NOMO-1 treated with dmso at 0.1 percent for 144 hours (cell line): ENCODE data around the gene SHE.
A peak's percentile ranks its signal among the peaks of the same experiment; 100 is the strongest.
"Not testable (repeated sequence)": the region's sequence is repeated elsewhere in the genome, so short reads cannot be mapped to it uniquely, and the experiment has no call there.

ENCODE experiments used
- DNase-seq: peaks from one replicate; lab custom pipeline; 2025; ENCODE audit not compliant: unreplicated experiment; lab: John Stamatoyannopoulos, UW

The SHE gene

DNA sequence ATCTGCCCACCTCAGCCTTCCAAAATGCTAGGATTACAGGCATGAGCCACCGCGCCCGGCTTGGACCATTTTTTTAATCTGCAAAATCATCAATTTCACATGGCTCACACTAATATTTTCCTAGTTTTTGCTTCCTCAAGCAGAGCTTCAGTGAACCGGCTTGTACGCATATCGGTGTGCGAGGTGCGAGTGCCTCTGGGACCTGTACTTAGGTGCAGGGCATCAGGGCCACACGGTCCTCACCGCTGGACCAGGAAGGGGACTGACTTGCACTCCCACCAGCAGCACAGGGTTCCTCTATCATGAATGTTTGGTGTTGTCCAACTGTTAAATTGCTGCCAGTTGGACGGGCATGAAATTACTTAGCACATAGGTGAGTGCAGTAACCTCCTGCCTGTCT is 15.4 kb upstream of the SHE start:
- DNase-seq = no peak

DNA sequence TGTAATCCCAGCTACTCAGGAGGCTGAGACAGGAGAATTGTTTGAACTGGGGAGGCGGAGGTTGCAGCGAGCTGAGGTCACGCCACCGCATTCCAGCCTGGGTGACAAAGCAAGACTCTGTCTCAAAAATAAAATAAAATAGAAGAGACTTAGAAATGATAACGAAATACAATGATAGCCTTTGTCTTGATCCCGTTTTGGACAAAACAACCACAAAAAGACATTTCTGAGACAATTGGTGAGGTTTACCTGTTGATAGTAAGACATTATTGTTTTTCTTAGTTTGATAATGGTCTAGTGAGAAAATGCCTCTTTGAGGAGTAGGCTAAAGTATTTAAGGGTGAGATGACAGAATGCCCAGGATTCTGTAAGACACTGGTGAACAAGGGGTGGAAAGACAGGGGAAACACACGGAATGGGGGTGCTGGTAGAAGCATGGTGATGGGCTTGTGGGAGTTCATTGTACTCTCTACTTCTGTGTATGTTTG is 11.9 kb upstream of the SHE start:
- DNase-seq = no peak

DNA sequence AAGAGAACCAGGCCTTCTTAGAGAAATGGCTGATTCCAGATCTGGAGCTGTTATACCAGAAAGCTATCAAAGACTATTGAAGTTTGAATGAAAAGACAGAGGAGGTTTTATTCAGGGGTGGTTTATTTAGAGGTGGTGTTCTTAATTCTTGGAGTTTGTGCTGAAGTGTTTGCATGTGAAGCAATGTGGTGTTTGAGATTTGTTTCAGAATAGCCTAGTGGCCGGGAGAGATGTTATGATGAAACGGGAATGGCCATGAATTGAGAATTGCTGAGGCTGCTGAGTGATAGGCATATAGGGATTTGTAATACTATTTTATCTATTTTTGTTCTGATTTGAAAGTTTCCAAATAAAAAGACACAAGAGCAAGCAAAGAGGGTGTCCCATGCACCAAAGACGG is 10.5 kb upstream of the SHE start:
- no peak for DNase-seq

DNA sequence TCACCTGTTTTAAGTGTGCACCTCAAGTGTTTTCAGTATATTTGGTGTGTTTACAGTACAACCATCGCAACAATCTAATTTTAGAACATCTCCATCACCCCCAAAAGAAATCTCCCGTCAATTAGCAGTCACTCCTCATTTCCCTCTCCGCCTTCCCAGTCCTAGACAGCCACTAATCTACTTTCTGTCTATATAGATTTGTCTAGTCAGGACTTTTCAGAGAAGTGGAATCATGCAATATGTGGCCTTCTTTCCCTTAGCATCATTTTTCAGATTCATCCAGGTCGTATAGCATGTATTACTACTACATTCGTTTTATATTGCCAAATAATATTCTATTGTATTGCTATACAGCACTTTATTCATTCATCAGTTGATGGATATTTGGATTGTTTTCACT is 1.7 kb upstream of the SHE start:
- DNase-seq = no peak

DNA sequence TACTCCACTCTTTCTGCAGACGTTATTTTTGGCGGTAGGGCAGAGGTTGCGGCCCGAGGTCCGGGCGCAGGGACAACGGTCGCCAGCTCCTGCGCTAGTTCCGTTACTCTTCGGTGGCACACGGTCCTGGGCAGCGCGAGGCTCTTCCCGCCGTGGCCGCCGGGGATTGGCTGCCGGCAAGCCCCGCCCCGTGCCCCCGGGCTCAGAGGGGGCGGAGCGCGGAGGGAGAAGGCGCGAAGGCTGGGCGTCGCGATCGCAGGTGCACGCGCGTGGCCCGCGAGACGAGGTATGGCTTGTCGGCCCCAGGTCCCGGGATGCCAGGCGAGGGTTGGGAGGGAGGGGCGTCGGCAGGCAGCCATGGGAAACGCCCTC is 518 bp upstream of the SHE start:
- no peak for DNase-seq

DNA sequence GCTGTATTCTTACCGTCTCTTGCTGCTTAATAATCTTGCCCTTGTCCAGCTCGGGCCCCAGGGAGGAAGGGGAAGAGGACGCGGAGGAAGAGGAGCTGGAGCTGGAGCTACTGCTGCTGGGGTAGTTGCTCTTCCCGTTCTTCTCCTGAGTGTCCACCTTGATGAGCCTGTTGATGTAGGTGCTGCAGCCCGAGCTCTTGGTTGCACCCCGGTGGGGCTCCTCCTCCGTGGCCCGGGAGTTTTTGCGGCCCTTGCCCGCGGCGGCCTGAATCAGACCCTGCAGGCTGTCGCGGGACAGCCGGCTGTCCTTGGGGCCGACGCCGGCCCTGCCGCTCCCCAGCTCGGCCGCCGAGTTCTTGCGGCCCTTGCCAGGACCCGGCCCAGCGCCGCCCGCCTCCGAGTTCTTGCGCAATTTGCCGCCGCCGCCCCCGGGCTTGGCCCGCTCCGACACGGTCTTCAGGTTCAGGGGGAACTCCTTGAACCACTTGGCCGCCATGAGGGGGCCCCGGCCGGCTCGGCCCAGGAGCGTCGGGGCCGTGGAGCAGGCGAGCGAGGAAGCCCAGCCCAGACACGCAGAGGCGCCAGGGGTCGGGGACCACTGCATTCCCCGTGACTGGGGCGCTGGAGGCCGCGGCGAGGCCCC is 668 bp downstream of the SHE start:
- no peak for DNase-seq

DNA sequence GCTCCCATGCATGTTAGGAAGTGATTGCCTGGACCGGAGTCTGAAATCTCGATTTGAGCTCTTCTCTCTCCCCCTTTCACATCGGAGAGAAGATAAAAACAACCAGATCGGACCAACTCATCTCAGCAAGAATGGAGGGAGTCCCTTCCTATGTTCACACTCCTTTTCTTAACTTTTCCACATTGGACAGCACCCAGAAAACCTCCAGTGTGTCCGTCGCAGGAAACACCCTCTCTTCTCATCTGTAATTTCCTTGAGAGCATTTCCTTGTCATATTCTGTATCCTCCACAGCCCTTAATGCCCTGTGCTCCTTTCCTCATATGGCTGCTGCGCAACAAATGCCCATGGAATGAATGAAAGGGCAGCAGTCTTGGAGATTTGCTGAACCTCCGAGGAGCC is 1.7 kb downstream of the SHE start:
- no peak for DNase-seq

- no peak for DNase-seq
Measured at GRCh38 chr1:154499446-154499845, 2.8 kb downstream of the SHE start.

DNA sequence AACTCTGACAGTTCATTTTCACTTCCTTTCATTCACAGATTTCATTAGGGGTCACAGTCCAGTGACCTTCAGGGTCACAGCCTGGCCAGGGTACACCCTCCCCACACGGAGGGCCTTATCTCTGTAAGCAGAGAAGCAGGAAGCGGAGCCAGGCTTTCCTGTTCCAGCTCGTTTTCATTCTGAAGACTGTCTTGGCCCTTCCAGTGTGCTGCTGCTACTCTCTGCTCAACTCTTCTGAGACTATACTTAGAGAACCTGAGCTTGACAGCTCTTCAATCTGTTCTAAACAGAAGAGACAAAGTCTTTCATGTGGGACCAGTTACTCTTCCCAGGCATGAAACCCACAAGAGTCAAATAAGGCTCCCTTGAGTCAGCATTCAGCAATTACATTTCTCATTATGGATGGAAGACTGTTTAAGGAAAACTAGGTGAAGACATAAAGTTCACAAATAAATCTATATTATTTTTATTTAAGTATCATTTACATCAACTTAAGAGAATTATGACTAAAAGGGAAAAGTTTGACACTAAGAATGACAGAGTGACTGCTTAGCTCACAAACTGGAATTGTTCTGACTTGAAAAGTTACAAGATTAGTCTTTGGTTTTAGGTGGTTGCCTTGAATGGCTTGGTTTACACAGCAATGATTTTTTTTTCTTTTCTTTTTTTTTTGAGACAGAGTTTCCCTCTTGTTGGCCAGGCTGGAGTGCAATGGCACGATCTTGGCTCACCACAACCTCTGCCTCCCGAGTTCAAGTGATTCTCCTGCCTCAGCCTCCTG is 5.0 kb downstream of the SHE start:
- DNase-seq = no peak

- DNase-seq = no peak
Measured at GRCh38 chr1:154496383-154496782, 5.8 kb downstream of the SHE start.

- DNase-seq = no peak
Measured at GRCh38 chr1:154495496-154496273, 6.5 kb downstream of the SHE start.

DNA sequence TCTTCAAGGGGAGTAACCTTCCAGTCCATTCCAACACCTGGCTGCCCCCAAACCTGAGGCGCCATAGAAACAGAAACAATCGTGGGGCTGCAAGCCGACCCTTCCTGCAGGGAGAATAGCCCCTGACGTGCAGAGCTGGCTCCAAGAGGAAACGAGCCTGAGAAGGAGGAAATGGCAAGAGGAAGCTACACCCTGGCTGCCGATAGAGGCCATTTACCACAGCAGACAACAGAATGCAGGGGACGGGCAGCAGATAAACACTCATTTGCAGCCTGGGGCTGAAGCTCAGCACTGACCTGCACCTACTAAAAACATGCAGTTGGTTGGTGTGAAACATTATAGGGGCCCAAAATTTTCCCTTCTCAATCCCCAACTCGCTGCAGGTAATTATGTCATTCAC is 8.9 kb downstream of the SHE start:
- DNase-seq = peak; percentile 76

DNA sequence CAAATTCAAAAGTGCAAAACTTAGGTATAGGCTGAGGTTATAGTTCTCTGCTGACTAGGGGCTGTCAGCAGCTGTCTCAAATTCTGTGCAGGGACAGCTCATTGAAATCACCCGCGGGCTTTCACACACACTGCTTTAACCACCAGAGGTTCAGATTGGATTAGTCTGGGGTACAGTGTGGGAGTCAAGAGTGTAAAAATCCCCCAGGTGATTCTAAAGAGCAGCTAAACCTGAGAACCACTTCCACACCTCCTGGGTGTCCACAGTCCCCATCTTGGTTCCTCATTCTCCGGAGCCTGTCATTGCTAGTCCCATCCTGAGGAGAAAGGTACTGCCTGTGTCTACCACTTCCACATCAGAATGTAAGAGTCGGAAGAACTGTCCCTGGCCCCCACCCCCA is 10.1 kb downstream of the SHE start:
- DNase-seq = no peak

DNA sequence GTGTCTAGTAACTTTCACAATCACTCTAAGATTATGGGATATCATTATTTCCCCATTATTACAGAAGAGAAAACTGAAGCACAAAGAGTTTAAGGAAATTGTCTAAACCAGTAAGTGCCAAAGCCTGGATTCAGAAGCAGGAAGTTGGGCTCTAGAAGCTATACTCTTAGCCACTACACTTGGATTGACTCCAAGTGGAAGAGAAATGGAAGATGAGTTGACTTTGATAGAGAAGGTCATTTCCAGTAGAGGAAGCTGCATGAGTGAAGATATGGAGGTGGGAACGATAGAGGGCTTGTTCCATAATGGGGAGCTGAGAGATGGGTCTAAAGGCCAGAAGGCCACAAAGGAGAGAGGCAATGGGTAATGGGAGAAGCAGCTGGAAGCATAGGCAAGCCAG is 11.9 kb downstream of the SHE start:
- DNase-seq = no peak

GRCh38 chr1:154489695-154490274 is 12.4 kb downstream of the SHE start:
- DNase-seq = no peak

- DNase-seq = no peak
Measured at GRCh38 chr1:154488922-154489321, 13.3 kb downstream of the SHE start.

DNA sequence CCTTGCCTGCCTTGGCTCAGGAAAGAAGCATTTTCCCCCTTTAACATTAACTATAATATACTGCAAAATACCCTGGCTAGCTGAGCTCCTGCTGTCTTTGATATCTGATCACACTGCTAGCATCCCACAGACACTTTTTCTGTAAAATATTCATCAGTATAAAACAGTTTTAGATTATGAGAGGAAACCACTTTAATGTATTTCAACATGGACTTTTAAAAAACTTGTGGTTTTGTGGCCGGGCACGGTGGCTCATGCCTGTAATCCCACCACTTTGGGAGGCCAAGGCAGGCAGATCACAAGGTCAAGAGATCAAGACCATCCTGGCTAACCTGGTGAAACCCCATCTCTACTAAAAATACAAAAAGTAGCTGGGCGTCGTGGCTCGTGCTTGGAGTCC is 15.5 kb downstream of the SHE start:
- not testable (repeated sequence) for DNase-seq

- DNase-seq = no peak
Measured at GRCh38 chr1:154485910-154486496, 16.2 kb downstream of the SHE start.

- DNase-seq = no peak
Measured at GRCh38 chr1:154485106-154485505, 17.1 kb downstream of the SHE start.

GRCh38 chr1:154483941-154484803 is 18.0 kb downstream of the SHE start:
- no peak for DNase-seq
